Mesodermal cell (in vitro differentiated cells): Measurements from ENCODE around the gene CAMK2D.

Source experiments
- H3K27ac ChIP-seq: 2 replicates; pipeline ENCODE4 v1.7.0; 2013; ENCODE audit warnings: mild to moderate bottlenecking, low read depth, low read length, moderate library complexity; ENCODE audit not compliant: severe bottlenecking
- H3K36me3 ChIP-seq: 2 replicates; pipeline ENCODE4 v1.7.1; 2013; ENCODE audit warnings: mild to moderate bottlenecking, low read length, moderate library complexity; ENCODE audit not compliant: control insufficient read depth, insufficient read depth
- H3K4me1 ChIP-seq: one replicate; pipeline ENCODE4 v1.7.1; 2013; ENCODE audit warnings: mild to moderate bottlenecking, low read length; ENCODE audit not compliant: insufficient read depth, control insufficient read depth, poor library complexity, severe bottlenecking
- H3K4me3 ChIP-seq: 2 replicates; pipeline ENCODE4 v1.7.0; 2013; ENCODE audit warnings: low read length, control low read depth, mild to moderate bottlenecking; ENCODE audit not compliant: insufficient read depth, poor library complexity, severe bottlenecking; ENCODE audit errors: extremely low read depth
- H3K9me3 ChIP-seq: 2 replicates; pipeline ENCODE4 v1.7.1; 2013; ENCODE audit warnings: mild to moderate bottlenecking, low read length, moderate library complexity; ENCODE audit not compliant: control insufficient read depth
- WGBS, 2 experiments: methylation state at CpG; one replicate each; pipeline ENCODE4 v1.1.5; 2013; ENCODE audit warnings: missing lambda C conversion rate in 2 of 2; ENCODE audit not compliant: insufficient coverage in 2 of 2; 5-methylcytosine and 5-hydroxymethylcytosine counted together

Gene CAMK2D

DNA sequence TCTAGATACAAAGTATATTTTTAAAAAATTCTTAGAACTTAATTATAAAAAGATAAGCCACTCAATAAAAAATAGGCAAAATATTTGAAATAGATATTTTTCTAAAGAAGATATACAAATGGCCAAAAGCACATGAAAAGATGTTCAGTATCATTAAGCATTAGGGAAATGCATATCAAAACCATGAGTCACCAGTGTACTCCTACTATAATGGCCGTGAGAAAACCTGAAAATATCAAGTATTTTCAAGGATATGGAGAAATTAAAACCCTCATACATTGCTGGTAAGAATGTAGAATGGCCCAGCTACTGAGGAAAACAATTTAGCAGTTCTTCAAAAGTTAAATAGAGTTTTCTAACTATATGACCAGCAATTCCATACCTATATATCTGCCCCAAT, 337.9 kb downstream of the CAMK2D start:
- Histone ChIP-seq H3K9me3 (peaks cover 5% of the 10 kb centered on the region), H3K4me1 (no peaks in the 10 kb centered on the region), H3K27ac (no peak overlapping the region), H3K4me3 (no peak overlapping the region), H3K36me3 (no peaks in the 10 kb centered on the region)
- WGBS, 2 experiments: no CpG with 5 or more reads among the region's 1 CpG

DNA sequence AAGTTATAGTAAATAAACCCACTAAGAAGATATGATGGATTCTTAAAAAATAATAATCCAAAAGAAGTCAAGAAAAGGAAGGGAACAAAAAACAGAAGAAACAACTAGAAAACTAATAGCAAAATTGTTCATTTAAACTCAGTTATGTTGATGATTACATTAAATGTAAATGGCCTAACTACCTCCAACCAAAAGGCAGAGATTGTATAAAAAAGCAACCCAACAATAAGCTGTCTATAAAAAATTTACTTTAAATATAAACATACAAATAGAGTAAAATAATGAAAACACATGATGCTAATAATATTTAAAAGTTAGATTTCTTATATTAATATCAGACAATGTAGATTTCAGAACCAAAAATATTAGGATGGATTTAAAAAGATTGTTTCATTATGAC, 340.6 kb downstream of the CAMK2D start:
- Histone ChIP-seq H3K4me1 (no peaks in the 10 kb centered on the region), H3K9me3 (peaks cover 8% of the 10 kb centered on the region), H3K27ac (no peak overlapping the region), H3K36me3 (no peaks in the 10 kb centered on the region), H3K4me3 (no peak overlapping the region)

DNA sequence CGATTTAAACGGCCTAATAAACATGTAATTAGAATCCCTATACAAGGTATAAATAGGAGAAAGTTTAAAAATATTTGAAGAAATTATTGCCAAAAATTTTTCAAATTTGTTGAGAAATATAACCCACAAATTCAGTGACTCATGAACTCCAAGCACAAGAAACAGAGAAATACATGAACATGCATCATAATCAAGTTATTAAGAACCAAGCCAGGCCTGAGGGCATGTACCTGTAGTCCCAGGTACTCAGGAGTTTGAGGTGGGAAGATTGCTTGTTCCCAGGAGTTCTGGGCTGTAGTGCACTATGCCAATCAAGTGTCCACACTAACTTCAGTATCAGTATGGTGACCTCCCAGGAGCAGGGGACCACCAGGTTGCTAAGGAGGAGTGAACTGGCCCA, 341.9 kb downstream of the CAMK2D start:
- H3K4me1 ChIP-seq: no peaks in the 10 kb centered on the region
- H3K27ac ChIP-seq: no peak overlapping the region
- no CpG with 5 or more reads among the region's 2 CpGs for WGBS, 2 experiments

DNA sequence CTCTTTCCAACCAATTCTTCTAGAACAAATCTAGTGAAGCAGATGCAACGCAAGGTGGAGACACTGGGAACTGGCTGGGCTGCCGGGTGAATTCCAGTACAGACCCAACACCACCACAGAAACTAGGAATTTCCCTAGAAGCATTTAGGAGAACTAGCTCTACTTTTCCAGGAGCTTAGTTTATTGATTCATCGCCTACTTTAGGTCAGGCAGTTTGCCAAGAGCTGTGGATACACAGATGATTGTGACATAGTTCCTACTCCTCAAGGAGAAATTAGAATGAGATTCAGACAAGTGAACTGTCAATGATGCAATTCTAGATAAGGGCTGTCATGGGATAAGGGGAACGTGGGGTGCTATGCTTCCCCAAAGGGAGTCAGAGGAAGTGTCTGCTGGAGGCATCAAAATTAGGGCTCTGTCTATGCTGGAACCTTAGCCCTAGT, 350.0 kb downstream of the CAMK2D start:
- Histone ChIP-seq H3K36me3 (no peaks in the 10 kb centered on the region), H3K27ac (no peak overlapping the region), H3K4me1 (no peaks in the 10 kb centered on the region), H3K4me3 (no peak overlapping the region), H3K9me3 (peaks cover 3% of the 10 kb centered on the region)
- WGBS, 2 experiments: 66 to 80% methylated on average over 2 to 3 of the region's 4 CpGs

More for the DNA sequence above, 341.9 kb downstream of the CAMK2D start:
- Histone ChIP-seq H3K36me3 (no peaks in the 10 kb centered on the region), H3K4me3 (no peak overlapping the region), H3K9me3 (peaks cover 8% of the 10 kb centered on the region)

DNA sequence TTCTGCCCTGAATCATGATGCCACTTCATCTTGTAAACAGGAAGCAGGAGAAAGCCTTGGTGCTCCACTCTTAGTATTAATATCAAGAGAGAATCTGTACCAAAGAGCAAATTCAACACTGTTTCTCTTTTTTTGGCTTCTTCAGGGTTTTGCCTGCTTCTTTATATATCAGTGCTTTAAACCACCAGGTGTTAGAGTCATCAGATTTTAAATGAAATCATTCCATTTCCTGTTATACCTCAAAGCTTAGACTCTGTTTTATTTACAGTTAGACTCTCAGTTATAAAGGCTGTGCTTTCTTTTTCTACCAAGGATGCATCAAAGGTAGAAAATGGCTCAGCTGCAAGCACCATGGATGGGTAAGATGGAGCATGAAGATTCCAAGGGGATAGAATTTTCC, 350.9 kb downstream of the CAMK2D start:
- Histone ChIP-seq H3K4me3 (no peak overlapping the region), H3K27ac (no peak overlapping the region), H3K4me1 (no peaks in the 10 kb centered on the region), H3K36me3 (no peaks in the 10 kb centered on the region), H3K9me3 (no peaks in the 10 kb centered on the region)

DNA sequence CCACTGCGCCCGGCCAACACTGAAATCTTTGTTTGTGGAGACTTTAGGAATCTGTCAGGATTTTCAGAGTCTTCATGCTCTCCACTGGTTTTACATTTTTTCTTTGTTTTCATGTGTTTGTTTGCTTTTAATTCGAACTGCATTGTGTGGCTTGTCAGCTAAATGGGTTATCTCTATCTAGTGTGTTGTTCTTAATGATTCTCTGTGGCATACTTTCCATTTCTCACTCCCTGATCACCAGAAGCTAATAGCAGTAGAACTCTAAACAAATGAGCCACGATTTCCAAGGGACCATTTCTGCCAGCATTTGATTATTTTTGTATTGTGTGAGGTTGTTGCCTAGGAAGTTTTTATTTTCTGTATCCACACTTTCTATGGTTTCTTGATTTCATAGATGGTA, 352.4 kb downstream of the CAMK2D start:
- Histone ChIP-seq H3K4me1 (no peaks in the 10 kb centered on the region), H3K27ac (no peak overlapping the region), H3K9me3 (no peaks in the 10 kb centered on the region), H3K4me3 (no peak overlapping the region), H3K36me3 (no peaks in the 10 kb centered on the region)
- 79 to 100% methylated on average over 2 of the region's 4 CpGs for WGBS, 2 experiments

DNA sequence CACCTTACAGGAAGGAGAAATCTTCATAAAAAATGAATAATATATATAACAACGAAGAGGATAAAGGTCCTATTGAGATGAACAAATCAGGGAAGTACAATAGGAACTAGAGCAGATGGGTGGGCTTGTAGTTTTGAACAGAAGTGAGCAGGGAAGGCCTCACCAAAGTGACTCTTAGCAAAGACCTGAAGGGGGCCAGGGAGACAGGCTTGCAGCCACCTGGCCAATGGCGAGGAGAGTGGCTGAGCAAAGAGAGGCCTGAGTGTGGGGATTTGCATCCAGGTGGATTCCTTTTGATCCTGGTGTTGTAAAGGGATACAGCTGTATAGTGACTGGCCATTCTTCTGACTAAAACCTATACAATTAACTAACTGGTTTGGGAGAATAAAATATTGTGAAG, 354.1 kb downstream of the CAMK2D start:
- H3K4me1 ChIP-seq: no peaks in the 10 kb centered on the region
- no peaks in the 10 kb centered on the region for H3K36me3 ChIP-seq
- 57 to 67% methylated on average over 1 of the region's 2 CpGs for WGBS, 2 experiments
- no peak overlapping the region for H3K4me3 ChIP-seq
- no peaks in the 10 kb centered on the region for H3K9me3 ChIP-seq
- H3K27ac ChIP-seq: no peak overlapping the region

DNA sequence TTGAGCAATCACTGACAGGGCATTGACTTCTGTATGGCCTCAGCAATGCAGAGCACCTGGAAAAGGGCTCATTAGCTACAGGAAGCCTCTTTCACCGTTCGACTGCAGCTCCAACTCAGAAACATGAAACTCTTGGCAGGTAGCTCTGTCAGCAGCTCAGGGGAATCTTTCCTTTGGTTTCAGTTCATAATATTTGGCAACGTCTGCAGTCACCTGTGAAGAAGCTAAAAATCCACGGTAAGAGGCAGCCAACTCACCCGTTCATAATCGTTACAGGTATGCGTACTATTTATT, 354.9 kb downstream of the CAMK2D start:
- H3K4me1 ChIP-seq: no peaks in the 10 kb centered on the region
- H3K27ac ChIP-seq: no peak overlapping the region
- WGBS, 2 experiments: 87 to 96% methylated on average over 7 of the region's 7 CpGs
- H3K4me3 ChIP-seq: no peak overlapping the region
- H3K9me3 ChIP-seq: no peaks in the 10 kb centered on the region
- no peaks in the 10 kb centered on the region for H3K36me3 ChIP-seq

DNA sequence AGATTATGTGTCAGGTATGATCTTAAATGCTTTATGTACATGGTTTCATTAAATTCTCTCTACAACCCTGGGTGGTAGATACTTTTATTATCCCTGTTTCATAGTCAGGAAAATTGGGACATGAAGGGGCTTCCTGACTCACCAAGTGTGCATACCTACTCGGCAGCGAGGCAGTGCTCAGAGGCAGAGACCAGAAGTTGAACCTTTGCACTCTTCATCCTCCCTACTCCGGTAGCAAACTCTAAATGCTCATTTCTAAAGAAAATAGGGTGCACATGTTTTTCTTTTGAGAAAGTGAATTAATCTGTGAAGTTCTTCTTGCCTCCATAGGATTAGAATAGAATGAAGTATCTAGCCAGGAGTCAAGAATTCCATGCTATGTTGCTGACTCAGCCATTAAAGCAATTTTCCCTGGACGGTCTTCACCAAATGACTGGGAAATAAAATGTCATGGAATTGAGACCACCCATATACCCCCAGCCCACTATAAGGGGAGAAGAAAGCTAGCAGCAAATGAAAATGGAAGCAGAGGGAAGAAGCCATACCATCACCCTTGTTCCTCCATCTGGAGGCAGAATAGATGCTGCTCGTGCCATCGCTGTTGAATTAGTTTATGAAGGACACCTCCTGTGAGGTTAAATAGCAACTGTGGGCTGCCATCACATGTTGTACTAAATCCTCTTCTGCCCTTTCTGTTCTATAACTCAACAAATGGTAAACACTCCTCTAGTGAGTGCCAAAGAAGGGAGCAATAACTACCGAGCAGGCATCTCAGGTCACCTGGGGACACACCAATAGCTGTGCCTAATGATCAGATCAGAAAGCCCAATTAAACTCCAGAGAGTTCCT, 355.4 kb downstream of the CAMK2D start:
- H3K27ac ChIP-seq: no peak overlapping the region
- no peaks in the 10 kb centered on the region for H3K36me3 ChIP-seq
- H3K9me3 ChIP-seq: no peaks in the 10 kb centered on the region
- H3K4me3 ChIP-seq: no peak overlapping the region
- no peaks in the 10 kb centered on the region for H3K4me1 ChIP-seq
- 100% methylated on average over 2 to 3 of the region's 7 CpGs for WGBS, 2 experiments

DNA sequence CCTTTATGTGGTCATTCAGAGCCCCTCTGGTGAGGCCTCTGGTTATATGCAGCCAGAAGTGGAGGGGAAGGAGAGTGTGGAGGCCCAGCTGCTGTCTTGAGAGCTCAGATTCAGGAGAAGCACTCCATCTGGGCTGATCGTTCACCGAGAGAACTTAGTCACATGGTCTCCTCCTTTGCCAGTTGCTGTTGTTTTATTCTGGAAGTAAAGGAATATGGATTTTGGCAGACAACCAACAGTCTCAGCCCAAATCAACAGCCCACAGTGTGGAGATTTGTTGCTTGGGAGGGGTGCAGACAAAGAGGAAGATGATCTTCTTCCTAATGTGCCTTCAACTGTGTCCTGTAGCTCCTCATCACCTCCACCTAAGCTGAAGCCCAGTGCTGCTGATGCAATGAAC, 356.7 kb downstream of the CAMK2D start:
- Histone ChIP-seq H3K36me3 (no peaks in the 10 kb centered on the region), H3K9me3 (no peaks in the 10 kb centered on the region), H3K27ac (no peak overlapping the region), H3K4me1 (no peaks in the 10 kb centered on the region), H3K4me3 (no peak overlapping the region)
- 80% methylated on average over 2 of the region's 2 CpGs; no CpG with 5 or more reads in 1 of the 2 experiments for WGBS, 2 experiments

DNA sequence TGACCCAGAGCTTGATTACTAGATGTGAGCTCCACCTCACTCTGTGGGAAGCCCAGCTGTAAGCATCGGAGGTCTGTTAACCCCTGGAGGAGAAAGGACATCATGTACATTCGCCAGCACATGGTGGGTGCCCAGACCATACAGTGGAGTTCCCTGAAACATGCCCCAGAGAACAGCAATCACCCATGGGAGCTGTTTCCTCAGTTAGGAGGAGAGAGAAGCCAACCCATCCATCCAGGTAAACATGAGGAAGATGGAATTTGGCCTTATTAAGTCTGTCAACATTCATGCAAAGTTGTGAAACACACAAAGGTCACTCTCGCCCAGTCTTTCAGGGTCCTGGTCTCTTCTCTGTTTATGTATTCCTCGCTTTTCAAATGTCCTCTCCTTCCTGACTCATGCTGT, 357.4 kb downstream of the CAMK2D start:
- 73 to 86% methylated on average over 2 of the region's 4 CpGs for WGBS, 2 experiments
- Histone ChIP-seq H3K36me3 (no peaks in the 10 kb centered on the region), H3K9me3 (no peaks in the 10 kb centered on the region), H3K4me1 (no peaks in the 10 kb centered on the region), H3K4me3 (no peak overlapping the region), H3K27ac (no peak overlapping the region)
